ENCODE data around the gene STX4. TPM values are rescaled to one million over a fixed set of nuclear protein-coding genes. Genes with fewer than 3 reads are reported as not detected.

Gene STX4
- total RNA-seq, 1 experiment from 2014 or later = 32.3 TPM

- no peaks in the 10 kb centered on the region for H3K9me3 Mint-ChIP-seq
- DNase-seq = peak; percentile 31
- Histone ChIP-seq H4K20me1 (ENCODE audit: control insufficient read depth, insufficient read depth, insufficient read length) (peaks cover 4% of the 10 kb centered on the region), H3K9me3 (ENCODE audit: control insufficient read depth, low read depth, low read length) (no peaks in the 10 kb centered on the region), H2AK5ac (ENCODE audit: insufficient read length, low read length) (no peak overlapping the region), H3K23me2 (ENCODE audit: insufficient read length, low read depth, low read length, poor library complexity, severe bottlenecking) (no peaks in the 10 kb centered on the region), H4K91ac (ENCODE audit: insufficient read length, low read depth, low read length) (no peak overlapping the region), H3K9ac (ENCODE audit: extremely low read depth, insufficient read length, low read length) (no peak overlapping the region), H3K4me2 (ENCODE audit: insufficient read depth, insufficient read length, low read length) (no peak overlapping the region), H2BK120ac (ENCODE audit: low read depth, low read length, poor library complexity, severe bottlenecking) (no peak overlapping the region), H4K5ac (ENCODE audit: insufficient read length, low read depth, low read length) (no peak overlapping the region), H3K27ac (ENCODE audit: insufficient read length, low read depth, low read length) (no peak overlapping the region), H3K79me2 (ENCODE audit: insufficient read depth, low read length) (no peaks in the 10 kb centered on the region), H3K4me1 (ENCODE audit: insufficient read depth, low read length) (no peaks in the 10 kb centered on the region), H4K8ac (replicated peaks; ENCODE audit: insufficient read length, low read depth, low read length) (no peak overlapping the region), H2BK15ac (ENCODE audit: low read depth, low read length) (no peak overlapping the region), H2BK5ac (ENCODE audit: insufficient read length, low read length) (no peak overlapping the region), H3K23ac (ENCODE audit: insufficient read length, low read depth, low read length) (no peak overlapping the region), H2AFZ (ENCODE audit: low read length) (no peak overlapping the region), H3K56ac (ENCODE audit: insufficient read length, low read depth, low read length) (no peak overlapping the region), H3K79me1 (ENCODE audit: insufficient read depth, low read depth, low read length, poor library complexity, severe bottlenecking) (no peaks in the 10 kb centered on the region), H3K27me3 (ENCODE audit: insufficient read depth, low read length) (no peaks in the 10 kb centered on the region), H3K14ac (ENCODE audit: insufficient read depth, low read length) (no peak overlapping the region), H3K4ac (ENCODE audit: low read depth, low read length) (no peak overlapping the region), H2BK20ac (ENCODE audit: low read depth, low read length, poor library complexity, severe bottlenecking) (no peak overlapping the region), H2BK12ac (ENCODE audit: insufficient read length, low read depth, low read length) (no peak overlapping the region), H3K18ac (ENCODE audit: insufficient read length, low read depth, low read length) (no peak overlapping the region), H3T11ph (ENCODE audit: low read length) (no peak overlapping the region)
- no peak overlapping the region; a peak in 1 of 7 replicates for H3K27ac Mint-ChIP-seq
- H3K4me1 Mint-ChIP-seq = peaks cover 0 to 3% of the 10 kb centered on the region in 2 experiments; a peak in 1 of 4 replicates
- no peaks in the 10 kb centered on the region for H3K27me3 Mint-ChIP-seq (ENCODE audit: low read depth)
- no peak for TF ChIP-seq CTCF (conservative IDR thresholded peaks at IDR 0.05)
- peaks cover 16 to 39% (median 37%) of the 10 kb centered on the region in 3 experiments; a peak in 6 of 7 replicates for H3K36me3 Mint-ChIP-seq (ENCODE audit: insufficient read depth in 1 of 3, low read depth in 3 of 3)
- no CpG with 5 or more reads among the region's 5 CpGs for WGBS (ENCODE audit: extremely low coverage, insufficient read length, low lambda C conversion rate)
- H3K4me3 Mint-ChIP-seq = no peak overlapping the region; a peak in 1 of 5 replicates
Measured at GRCh38 chr16:31083556-31083955, 50.2 kb downstream of the STX4 start.
